NCI-H1092 treated with DMSO at 0.1 percent for 48 hours (cell line): Measurements from ENCODE around the gene NECAB2.

Experiments
- DNase-seq: peaks from one replicate; lab custom pipeline; 2025; lab: John Stamatoyannopoulos, UW

Gene NECAB2

GRCh38 chr16:83967838-83968305 lies at the start of gene NECAB2:
Gene NECAB2, plus strand, starts transcription at chr16:83968244. Its CDS starts 405 bp downstream, at chr16:83968649.
- DNase-seq = peak; percentile 4

- DNase-seq = no peak
Measured at GRCh38 chr16:83920894-83921491, 47.1 kb upstream of the NECAB2 start.

GRCh38 chr16:83923581-83924365 lies 44.3 kb upstream of the NECAB2 start:
- peak; percentile 17 for DNase-seq

GRCh38 chr16:83924686-83925085 lies 43.4 kb upstream of the NECAB2 start:
- DNase-seq = no peak

GRCh38 chr16:83925095-83925905 lies 42.7 kb upstream of the NECAB2 start:
- no peak for DNase-seq

- no peak for DNase-seq
Measured at GRCh38 chr16:83925957-83926725, 41.9 kb upstream of the NECAB2 start.

GRCh38 chr16:83926726-83927397 lies 41.2 kb upstream of the NECAB2 start:
- DNase-seq = peak; percentile 19

- DNase-seq = no peak
Measured at GRCh38 chr16:83928341-83929055, 39.5 kb upstream of the NECAB2 start.

GRCh38 chr16:83929811-83930555 lies 38.1 kb upstream of the NECAB2 start:
- DNase-seq = no peak

GRCh38 chr16:83930730-83931500 lies 37.1 kb upstream of the NECAB2 start:
- no peak for DNase-seq

- DNase-seq = no peak
Measured at GRCh38 chr16:83931556-83931955, 36.5 kb upstream of the NECAB2 start.

GRCh38 chr16:83932304-83932703 lies 35.7 kb upstream of the NECAB2 start:
- no peak for DNase-seq

- DNase-seq = no peak
Measured at GRCh38 chr16:83932955-83933673, 34.9 kb upstream of the NECAB2 start.

- DNase-seq = no peak
Measured at GRCh38 chr16:83933885-83934683, 34.0 kb upstream of the NECAB2 start.

GRCh38 chr16:83934684-83934977 lies 33.4 kb upstream of the NECAB2 start:
- no peak for DNase-seq

- no peak for DNase-seq
Measured at GRCh38 chr16:83935005-83935857, 32.8 kb upstream of the NECAB2 start.

- no peak for DNase-seq
Measured at GRCh38 chr16:83935858-83936255, 32.2 kb upstream of the NECAB2 start.
